GM18505 (cell line): ENCODE results near the gene MIOX.

Experiments used
- ATAC-seq: cut with Tn5 transposase; IDR thresholded peaks from one replicate; pipeline ENCODE4 v1.9.1; 2021; ENCODE audit not compliant: unreplicated experiment
- POLR2A ChIP-seq: IDR thresholded peaks from 4 replicates; pipeline ENCODE4 v1.6.1; 2011; ENCODE audit warnings: borderline replicate concordance; ENCODE audit not compliant: insufficient read depth, insufficient read length; ENCODE audit errors: extremely low read depth

Gene MIOX

DNA sequence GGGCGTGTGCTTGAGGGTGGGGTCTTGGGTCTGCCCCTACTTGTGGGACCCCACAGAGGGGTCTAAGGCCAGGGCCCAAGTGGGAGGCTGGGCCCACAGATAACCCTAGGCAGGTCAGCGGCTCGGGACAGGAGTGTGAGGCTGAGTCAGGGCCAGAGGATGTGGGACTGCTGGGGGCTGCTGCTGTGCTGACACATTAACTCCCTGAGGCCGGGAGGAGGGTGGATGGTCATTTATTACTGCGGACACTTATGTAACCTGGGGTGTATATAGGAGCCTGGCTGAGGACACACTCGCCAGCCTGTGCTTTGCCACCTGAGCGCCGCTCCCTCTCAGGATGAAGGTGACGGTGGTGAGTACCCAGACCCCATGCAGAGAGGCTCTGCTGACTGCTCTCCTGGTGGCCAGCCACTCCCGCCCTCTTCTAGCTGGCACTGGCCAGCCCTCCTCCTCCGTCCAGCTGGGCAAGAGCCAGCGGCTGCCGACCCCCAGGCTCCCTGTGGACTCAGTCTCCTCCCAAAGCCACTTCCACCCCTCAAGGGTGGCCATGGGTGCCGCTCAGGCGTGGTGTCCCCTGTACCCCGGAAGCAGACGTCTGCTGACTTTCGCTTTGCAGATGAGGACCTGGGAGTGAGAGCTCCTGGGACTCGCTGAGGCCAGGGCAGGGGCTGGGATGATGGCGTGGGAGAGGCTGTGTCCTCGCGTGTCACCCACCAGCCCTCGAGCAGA, at the start of gene MIOX:
TSS of gene MIOX (plus strand) at position 299 of the 729 bp plus-strand sequence. CDS start at position 338, 39 bp downstream.
- no peak for ATAC-seq
- TF ChIP-seq POLR2A = no peak

DNA sequence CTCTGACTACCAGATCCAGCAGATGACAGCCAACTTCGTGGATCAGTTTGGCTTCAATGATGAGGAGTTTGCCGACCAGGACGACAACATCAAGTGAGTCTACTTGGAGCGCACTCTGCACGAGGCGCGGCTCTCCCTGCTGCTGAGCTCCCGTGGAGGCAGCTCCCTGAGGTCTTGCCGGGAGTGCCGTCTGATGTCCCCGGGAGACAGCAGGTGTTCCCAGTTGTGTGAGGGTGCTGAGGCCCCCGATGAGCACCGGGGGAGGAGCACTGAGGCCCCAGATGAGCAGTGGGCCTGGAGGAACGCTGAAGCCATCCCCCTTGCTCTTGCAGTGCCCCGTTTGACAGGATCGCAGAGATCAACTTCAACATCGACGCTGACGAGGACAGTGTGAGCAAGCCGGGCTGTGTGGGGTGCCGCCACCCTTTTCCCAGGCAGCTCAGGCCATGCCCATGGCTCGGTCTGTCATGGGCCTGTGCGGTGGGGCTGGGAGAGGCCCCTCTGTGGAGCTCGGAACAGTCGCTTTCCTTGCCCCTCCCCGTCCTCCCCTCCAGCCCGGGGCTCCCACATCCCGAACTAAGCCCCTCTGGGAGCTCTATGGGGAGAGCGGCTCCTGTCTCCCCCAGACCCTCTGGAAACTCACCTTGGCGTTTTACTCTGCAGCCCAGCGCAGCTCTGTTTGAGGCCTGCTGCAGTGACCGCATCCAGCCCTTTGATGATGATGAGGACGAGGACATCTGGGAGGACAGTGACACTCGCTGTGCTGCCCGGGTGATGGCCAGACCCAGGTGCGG, 49.0 kb upstream of the MIOX start:
- no peak for TF ChIP-seq POLR2A

DNA sequence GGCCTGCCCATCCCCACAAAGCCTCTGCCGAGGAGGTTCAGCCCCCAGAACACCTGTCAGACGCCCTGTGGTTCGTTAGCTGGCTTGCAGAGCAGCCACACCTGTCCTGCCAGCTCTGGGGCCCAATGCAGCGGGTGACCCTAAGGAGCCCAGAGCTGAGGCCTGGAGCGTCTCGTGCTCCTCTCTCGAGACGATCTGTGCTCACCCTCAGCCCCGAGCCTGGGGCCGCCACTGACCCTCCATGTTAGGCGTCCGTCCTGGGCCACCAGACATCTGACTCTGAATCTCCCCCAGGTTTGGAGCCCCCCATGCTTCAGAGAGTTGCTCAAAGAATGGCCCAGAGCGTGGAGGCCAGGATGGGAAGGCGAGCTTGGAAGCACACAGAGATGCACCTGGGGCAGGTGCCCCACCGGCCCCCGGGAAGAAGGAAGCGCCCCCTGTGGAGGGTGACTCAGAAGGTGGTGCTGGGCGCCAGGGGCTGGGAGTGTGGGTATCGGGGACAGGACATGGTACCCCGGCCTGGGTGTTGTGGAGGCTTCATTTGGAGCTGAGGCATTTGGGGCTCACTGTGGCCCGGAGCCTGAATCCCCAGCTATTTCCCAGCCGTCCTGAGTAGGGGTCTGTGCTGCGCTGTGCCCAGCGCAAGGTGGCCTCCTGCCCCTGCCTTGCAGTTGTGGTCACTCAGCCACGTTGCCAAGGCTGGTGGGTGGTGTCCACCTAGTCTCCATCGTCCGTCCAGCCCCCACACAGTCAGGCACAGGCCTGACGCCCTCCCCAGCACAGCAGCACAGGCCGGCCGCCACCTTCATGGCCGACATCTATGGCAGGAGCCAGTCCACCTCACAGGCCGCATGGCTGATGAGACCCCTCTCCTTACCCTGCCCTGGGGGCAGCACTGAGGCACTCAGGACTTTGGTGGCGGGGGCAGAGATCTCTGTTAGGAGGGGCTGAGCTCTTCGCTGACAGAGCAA, 48.1 kb upstream of the MIOX start:
- TF ChIP-seq POLR2A = no peak
- no peak for ATAC-seq

More for the DNA sequence above, 49.0 kb upstream of the MIOX start:
- no peak for ATAC-seq

DNA sequence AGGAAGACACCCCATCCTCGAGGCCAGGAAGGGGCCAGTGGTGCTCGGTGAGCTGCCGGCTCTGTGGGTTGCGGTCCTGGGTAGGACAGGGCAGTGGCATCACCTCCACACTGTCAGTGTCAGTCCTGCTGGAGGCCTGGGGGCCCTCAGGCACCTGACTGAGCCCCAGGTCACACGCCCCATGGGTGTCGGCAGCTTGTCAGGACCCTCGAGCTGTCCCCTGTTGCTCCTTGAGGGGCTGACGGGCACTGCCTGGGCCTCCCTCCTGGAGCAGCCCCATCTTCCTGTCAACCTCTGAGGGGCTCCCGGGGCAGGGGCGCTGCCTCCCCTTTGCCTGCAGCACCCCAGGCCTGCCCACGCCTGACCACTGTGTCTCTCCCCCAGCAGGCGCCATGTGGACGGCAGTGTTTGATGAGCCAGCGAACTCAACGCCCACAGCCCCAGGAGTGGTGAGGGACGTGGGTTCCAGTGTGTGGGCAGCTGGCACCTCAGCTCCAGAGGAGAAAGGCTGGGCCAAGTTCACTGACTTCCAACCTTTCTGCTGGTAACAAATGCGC, 47.3 kb upstream of the MIOX start:
- ATAC-seq = no peak
- TF ChIP-seq POLR2A = no peak

DNA sequence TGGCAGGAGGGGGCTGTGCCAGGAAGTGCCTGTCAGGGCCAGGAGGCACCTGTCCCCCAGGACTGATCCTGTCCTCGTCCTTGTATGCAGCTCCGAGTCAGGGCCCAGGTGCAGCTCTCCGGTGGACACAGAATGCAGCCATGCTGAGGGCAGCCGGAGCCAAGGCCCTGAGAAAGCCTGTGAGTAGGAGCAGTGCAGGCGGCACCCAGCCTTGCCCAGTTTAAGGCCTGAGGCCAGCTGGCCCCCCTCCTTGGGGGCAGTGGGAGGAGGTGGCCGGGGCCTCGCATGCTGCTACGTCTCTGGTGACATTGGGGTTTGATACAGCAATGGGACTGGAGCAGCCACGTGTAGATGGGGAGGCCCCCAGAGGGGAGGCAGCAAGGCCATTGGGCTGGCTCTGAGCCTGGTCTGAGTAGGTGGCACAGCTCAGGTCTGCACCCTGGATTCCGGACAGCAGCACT, 46.8 kb upstream of the MIOX start:
- no peak for ATAC-seq
- TF ChIP-seq POLR2A = no peak

DNA sequence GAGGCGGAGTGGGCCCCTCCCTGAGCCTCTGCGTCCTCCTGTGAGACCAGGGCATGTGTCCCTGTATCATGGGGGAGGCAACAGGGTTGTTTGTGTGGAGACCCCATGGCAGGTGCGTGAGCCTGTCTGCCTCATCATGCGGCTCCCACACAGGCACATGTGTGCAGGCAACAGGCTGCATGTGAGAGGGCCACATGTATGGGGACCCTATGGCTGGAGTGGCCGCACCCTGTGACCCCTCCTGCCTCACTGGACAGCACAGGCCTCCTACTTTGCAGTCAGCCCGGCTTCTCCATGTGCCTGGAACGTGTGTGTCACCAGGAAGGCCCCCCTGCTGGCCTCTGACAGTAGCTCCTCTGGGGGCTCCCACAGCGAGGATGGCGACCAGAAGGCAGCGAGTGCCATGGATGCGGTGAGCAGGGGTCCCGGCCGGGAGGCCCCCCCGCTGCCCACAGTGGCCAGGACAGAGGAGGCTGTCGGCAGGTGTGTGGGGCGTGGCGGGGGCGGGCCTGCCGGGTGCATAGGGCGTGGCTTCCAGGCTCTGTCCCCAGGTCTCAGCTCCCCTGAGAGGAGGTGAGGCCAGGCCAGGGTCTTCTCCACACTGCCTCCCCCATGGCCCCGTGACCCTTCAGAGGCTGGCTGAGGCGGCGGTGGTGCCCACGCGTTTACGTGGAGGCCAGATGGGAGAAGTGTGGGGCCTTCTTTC, 46.0 kb upstream of the MIOX start:
- no peak for TF ChIP-seq POLR2A
- ATAC-seq = no peak

DNA sequence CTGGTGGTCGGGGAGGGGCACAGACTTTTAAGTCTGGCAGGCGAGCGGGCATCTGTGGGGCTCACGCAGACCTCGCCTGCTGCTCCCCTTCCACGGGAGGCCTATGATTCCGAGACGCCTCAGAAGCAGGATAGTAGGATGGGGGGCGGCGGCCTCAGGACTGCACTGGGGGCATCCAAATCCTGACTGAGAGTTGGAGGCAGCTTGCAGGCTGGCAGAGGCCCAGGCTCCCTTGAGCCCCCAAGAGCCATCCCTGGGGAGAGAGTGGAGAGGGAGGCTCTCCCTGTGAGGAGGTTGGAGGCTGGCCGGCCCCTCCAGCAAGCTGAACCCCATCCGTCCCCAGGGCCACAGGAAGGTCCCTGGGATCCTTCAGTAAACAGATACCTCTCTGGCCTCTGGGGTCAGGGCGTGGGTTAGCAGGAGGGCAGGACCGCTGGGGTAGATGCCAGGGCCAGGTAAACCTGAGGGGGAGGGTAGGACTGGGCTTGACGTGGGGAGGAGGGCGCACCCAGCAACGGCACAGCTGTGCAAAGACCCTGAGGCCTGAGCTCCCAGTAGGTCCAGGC, 45.1 kb upstream of the MIOX start:
- ATAC-seq = no peak
- no peak for TF ChIP-seq POLR2A

DNA sequence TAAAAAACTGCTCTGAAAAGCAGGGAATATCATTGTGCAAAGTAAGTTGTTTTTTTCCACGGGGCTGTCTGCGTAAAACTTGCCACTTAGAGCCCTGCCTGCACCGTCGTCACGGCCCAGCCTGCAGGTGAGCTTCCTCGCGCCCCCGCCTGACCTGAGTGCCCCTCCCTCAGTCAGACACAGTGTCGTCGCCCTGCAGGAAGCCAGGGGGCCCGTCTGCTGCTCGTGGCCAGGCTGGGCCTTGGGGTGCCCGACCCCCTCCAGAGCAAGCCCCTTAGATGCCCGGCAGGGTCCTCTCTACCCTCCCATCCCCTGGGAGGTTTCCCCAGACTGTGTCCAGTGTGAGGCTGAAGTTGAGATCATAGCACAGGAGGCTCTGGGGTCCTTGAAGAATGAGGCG, 43.5 kb upstream of the MIOX start:
- ATAC-seq = no peak
- TF ChIP-seq POLR2A = no peak

DNA sequence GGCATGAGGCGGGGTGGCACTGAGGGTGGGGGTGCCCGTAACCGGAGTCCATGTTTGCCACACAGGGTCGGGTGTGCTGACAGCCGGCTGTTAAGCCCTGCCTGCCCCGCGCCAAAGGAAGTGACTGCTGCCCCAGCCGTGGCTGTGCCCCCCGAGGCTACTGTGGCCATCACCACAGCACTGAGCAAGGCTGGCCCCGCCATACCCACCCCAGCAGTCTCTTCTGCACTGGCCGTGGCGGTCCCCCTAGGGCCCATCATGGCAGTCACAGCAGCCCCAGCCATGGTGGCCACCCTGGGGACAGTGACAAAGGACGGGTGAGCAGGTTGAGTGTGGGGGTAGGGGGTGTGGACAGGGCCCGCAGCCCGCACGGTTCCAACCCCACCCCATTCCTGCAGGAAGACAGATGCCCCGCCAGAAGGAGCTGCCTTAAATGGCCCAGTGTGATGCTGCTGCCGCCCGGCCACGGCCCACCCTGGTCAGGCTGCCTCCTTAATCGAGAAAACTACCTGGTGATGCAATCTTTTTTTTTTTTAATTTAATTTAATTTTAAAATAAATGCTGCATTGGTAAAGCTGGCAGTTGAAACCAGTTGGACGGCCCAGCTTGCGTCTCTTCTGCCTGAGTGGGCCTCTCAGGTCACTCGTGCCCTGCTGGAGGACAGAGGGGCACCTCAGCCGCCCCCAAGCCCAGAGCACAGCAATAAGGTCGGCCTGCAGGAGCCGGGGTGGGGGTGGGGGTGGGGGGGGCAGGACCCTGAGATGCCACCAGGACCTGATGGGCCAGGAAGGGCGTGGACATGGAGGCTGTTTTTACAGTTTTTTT, 42.6 kb upstream of the MIOX start:
- ATAC-seq = no peak
- no peak for TF ChIP-seq POLR2A

DNA sequence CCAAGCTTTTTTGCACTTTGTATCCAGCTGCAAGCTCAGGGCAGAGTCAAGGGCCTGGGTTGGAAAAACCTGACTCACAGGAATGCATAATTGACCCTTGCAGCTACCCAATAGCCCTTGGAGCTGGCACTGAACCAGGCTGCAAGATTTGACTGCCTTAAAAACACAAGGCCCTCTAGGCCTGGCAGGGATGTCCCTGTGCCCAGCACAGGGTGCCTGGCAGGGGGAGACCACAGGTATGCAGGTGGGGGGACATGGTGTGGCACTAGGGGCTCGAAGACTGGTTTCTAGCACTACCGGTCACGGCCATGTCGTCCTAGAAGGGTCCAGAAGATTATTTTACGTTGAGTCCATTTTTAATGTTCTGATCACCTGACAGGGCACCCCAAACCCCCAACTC, 42.0 kb upstream of the MIOX start:
- ATAC-seq = no peak
- TF ChIP-seq POLR2A = no peak
